NCI-H1048 (cell line): ENCODE data around the gene PIK3CD.
"Not testable (repeated sequence)": the region's sequence is repeated elsewhere in the genome, so short reads cannot be mapped to it uniquely, and the experiment has no call there.

Source experiments
- DNase-seq: peaks from one replicate; lab custom pipeline; 2025; lab: John Stamatoyannopoulos, UW

The PIK3CD gene

GRCh38 chr1:9689971-9690381 lies 38.4 kb downstream of the PIK3CD start:
- DNase-seq = no peak

- DNase-seq = no peak
Measured at GRCh38 chr1:9690440-9691107, 39.0 kb downstream of the PIK3CD start.

GRCh38 chr1:9691108-9691445 lies 39.5 kb downstream of the PIK3CD start:
- no peak for DNase-seq

GRCh38 chr1:9691691-9692090 lies 40.2 kb downstream of the PIK3CD start:
- no peak for DNase-seq

- DNase-seq = no peak
Measured at GRCh38 chr1:9696793-9697192, 45.3 kb downstream of the PIK3CD start.

GRCh38 chr1:9699361-9699760 lies 47.8 kb downstream of the PIK3CD start:
- no peak for DNase-seq

- no peak for DNase-seq
Measured at GRCh38 chr1:9700340-9700739, 48.8 kb downstream of the PIK3CD start.

- DNase-seq = no peak
Measured at GRCh38 chr1:9701665-9702064, 50.1 kb downstream of the PIK3CD start.

GRCh38 chr1:9703165-9703509 lies 51.6 kb downstream of the PIK3CD start:
- DNase-seq = no peak

- no peak for DNase-seq
Measured at GRCh38 chr1:9703681-9704080, 52.1 kb downstream of the PIK3CD start.

- DNase-seq = no peak
Measured at GRCh38 chr1:9705337-9706093, 54.0 kb downstream of the PIK3CD start.

GRCh38 chr1:9706178-9706577 lies 54.6 kb downstream of the PIK3CD start:
- DNase-seq = no peak

GRCh38 chr1:9710037-9710436 lies 58.5 kb downstream of the PIK3CD start:
- no peak for DNase-seq

GRCh38 chr1:9711466-9712020 lies 60.0 kb downstream of the PIK3CD start:
- DNase-seq = no peak

GRCh38 chr1:9712767-9713166 lies 61.2 kb downstream of the PIK3CD start:
- not testable (repeated sequence) for DNase-seq

GRCh38 chr1:9714257-9714718 lies 62.8 kb downstream of the PIK3CD start:
- DNase-seq = no peak

GRCh38 chr1:9715536-9716226 lies 64.2 kb downstream of the PIK3CD start:
- no peak for DNase-seq

GRCh38 chr1:9716404-9717192 lies 65.1 kb downstream of the PIK3CD start:
- no peak for DNase-seq

GRCh38 chr1:9717193-9718005 lies 65.9 kb downstream of the PIK3CD start:
- no peak for DNase-seq

- DNase-seq = no peak
Measured at GRCh38 chr1:9718006-9718680, 66.6 kb downstream of the PIK3CD start.
